Measurements from ENCODE around the gene EGF.
"Not testable (repeated sequence)": the region's sequence is repeated elsewhere in the genome, so short reads cannot be mapped to it uniquely, and the experiment has no call there.

EGF gene

DNA sequence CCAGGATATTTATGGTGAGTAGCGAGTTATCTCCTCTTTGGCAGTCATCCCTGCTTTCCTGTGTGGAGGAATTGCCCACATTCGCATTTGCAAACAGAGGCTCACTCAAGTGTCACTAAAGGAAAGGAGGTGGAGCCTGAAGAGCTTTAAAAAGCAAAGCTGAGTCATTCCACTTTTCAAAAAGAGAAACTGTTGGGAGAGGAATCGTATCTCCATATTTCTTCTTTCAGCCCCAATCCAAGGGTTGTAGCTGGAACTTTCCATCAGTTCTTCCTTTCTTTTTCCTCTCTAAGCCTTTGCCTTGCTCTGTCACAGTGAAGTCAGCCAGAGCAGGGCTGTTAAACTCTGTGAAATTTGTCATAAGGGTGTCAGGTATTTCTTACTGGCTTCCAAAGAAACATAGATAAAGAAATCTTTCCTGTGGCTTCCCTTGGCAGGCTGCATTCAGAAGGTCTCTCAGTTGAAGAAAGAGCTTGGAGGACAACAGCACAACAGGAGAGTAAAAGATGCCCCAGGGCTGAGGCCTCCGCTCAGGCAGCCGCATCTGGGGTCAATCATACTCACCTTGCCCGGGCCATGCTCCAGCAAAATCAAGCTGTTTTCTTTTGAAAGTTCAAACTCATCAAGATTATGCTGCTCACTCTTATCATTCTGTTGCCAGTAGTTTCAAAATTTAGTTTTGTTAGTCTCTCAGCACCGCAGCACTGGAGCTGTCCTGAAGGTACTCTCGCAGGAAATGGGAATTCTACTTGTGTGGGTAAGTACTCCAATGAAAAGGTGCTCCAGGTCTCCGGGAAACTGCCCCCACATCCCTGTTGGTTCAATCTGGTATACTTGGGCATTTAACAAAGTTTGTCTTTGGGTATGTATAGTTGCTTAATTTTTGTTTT lies at the start of gene EGF:
Gene EGF (plus strand): TSS at position 178 of the 890 bp plus-strand sequence. CDS start 453 bp downstream, at position 631.
- DNase-seq (ENCODE audit: low read depth in 2 of 2), result no peak

DNA sequence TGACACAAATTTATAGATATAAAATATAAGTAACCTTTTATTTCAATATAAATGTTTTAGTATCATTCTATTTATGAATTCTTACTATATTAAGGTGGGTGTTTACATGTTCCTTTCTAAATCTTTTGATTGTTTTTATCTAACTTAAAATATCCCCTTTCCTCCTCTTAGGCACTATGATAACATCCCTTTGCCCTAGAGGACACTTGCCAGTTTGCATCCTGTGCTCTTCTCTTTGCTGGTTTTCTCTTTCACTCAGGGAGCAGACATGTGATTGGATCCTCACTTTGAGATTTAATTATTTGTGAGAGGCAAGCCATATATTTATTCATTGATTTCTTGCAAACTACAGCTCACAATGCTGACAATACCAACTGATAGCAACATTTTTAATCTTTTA lies 48.5 kb upstream of the EGF start:
- no peak for DNase-seq (ENCODE audit: low read depth in 2 of 2)

DNA sequence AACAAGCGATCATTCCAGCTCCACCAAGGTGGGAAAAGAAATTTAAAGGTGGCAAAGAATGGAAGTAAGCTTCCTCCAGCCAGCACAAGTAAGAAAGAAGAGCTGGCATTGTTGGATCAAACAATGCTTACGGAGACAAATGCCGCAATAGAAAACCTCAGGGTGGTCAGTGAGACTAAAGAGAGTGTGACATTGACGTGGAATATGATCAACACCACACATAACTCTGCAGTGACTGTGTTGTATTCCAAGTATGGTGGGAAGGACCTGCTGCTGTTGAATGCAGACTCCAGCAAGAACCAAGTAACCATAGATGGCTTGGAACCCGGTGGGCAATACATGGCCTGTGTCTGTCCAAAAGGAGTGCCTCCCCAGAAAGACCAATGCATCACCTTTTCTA lies 42.6 kb upstream of the EGF start:
- no peak for DNase-seq (ENCODE audit: low read depth in 2 of 2)

DNA sequence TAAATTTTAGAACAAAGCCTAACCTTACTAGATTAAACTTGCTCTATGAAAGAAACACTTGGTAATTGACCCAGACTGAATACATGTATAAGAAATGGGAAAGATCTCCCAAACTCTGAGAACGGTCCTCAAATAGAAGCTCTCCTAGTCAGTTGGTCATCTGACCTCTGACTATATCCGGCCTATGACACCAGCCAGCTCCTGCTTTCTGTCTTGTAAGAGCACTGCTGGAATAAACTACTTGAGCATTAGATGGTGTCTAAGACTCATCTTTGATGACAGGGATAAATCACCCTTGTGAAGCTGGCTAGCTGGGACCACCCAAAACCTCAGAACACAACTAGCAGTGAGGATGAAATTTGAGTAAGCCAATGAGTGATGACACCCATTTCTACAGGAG lies 40.6 kb upstream of the EGF start:
- DNase-seq (ENCODE audit: low read depth in 2 of 2), result no peak

DNA sequence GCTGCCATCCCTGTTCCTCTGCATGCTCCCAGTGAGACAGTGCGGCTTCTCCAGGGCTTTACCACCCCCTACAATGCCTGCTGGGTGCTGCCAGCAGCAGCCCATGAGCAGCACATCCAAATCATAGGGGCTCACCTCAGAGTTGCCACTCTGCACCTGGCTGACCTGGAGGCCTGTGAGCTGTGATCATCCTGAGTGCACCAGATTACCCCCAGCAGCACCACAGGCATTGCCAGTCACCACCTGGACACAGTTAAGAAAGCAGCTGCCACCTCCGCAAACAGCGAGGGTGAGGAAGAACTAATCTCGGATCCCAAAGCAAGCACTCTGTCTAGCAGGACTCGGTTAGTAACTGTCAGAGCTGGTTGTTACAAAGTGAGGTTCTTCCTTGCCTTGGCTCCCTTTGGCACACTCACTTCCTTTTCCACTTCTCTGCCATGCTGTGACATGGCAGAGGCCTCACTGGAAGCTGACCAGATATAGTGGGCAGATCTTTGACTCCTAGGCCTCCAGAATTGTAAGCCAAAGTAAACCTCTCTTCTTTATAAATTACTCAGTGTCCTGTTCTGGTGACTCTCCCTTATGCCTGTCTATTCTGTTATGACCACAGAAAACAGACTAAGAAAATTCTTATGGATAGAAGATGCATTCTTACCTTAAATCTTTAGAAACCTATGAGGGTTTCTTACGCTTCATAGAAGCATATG lies 39.6 kb upstream of the EGF start:
- no peak for DNase-seq (ENCODE audit: low read depth in 2 of 2)

DNA sequence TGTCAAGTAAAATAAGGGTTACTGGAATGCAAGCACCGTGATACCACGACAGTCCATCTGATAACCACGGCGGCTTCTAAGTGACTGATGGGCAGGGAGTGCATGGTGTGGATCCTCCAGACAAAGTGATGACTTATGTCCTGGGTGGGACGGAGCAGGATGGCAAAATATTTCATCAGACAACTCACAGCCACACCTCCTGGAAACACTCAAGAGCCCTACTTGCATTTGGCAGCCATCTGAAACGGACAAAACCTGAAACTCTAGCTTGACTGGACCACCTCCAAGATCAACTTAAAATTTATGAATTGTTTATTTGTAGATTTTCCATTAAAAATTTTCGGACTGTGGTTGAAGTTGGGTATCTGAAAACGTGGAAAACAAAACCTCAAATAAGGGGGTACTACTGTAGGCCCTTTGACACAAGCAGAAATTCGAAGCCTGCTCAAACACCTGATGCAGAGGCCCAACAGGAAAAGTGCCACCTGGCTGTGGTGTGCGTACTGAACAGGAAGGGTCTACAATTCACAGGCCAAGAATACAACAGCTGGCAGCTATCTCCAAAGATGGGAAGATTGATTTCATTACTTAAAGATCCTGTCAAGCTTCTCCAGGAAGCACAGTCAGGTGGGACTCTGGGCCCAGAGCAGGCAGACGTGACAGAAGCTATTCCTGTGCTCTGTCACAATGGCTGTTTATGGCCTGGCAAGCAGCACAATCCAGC lies 38.7 kb upstream of the EGF start:
- DNase-seq (ENCODE audit: low read depth in 2 of 2), result no peak

DNA sequence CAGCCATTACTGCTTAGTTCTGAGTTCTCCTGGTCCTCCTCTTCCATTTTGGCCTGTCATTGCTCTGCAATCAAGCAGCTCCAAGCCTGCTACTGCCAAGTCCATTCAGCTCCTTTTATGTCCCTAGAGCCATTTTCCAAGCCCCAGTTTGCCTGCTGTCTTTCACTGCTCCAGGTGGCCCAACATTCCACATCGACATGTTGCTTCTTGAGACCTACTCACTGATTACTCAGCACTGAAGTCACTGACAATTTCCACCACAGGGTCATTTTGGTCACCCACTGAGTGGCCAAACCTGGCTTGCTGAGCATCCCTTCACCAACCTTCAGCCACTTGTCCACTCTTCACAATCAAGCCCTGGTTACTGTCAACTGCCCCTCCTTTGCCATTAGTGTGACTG lies 37.6 kb upstream of the EGF start:
- no peak for DNase-seq (ENCODE audit: low read depth in 2 of 2)

DNA sequence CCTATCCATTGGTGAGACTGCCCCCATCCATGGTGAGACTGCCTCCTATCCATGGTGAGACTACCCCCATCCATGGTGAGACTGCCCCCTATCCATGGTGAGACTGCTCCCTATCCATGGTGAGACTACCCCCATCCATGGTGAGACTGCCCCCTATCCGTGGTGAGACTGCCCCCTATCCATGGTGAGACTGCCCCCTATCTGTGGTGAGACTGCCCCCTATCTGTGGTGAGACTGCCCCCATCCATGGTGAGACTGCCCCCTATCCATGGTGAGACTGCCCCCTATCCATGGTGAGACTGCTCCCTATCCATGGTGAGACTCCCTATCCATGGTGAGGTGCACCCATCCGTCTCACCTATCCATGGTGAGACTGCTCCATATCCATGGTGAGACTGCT lies 37.1 kb upstream of the EGF start:
- DNase-seq (ENCODE audit: low read depth in 2 of 2), result not testable (repeated sequence)

DNA sequence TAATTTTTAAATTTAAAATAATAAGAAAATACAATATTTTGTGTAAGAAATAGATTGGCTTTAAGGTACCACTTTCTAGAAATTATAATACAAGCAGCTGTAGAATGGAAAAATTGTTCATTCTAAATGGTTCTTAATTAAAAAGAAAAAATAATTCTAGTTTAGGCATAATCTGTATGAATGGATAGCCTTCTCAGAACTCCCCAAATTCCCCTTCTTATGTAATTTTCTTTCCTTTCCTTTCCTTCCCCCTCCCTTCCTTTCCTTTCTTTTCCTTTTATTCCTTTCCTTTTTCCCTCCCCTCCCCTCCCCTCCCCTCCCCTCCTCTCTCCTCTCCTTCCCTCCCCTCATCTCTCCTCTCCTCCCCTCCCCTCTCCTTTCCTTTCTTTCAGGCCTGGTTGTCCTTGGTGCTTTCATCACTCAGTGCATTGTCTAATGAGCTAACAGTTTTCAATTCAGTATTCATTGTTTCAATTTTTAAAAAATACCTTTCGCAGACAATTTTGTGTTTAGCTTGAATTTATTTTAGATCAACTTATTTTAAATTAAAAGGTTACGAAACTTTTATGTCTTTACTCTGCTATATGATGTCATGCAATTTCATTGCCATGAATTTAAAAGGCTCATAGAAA lies 35.9 kb upstream of the EGF start:
- DNase-seq (ENCODE audit: low read depth in 2 of 2), result no peak

DNA sequence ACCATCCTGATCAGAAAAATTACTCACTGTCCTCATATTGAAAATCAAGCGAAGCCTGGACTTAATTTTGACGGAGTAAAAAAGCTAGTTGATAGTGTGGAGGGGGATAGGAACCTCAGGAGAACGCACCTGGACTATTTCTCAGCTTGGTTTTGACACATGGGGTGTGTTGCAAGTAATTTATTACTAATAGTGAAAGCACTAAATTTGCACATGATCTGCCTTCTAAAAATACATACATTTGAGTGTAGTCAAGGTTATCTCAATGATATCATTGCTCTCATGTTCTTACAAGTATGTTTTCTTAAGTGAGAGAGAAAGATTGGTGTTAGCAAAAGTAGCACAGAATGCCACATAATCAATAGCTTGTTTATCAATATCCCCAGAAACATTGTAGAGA lies 35.3 kb upstream of the EGF start:
- no peak for DNase-seq (ENCODE audit: low read depth in 2 of 2)

DNA sequence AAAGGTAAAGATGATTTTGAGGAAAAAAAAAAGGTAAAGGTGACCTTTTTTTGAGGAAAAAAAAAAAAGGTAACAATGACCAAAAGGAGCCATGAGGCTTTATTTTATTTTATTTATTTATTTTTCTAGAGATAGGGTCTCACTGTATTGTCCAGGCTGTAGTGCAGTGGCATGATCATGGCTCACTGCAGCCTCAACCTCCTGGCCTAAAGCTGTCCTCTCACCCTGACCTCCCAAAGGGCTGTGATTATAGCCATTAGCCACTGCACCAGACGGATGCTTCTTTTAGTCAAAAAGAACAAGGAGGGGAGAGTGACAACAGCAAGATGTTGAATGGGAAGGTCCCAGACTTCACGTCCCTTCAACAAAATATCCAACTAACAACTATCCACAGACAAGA lies 34.3 kb upstream of the EGF start:
- DNase-seq (ENCODE audit: low read depth in 2 of 2), result no peak

DNA sequence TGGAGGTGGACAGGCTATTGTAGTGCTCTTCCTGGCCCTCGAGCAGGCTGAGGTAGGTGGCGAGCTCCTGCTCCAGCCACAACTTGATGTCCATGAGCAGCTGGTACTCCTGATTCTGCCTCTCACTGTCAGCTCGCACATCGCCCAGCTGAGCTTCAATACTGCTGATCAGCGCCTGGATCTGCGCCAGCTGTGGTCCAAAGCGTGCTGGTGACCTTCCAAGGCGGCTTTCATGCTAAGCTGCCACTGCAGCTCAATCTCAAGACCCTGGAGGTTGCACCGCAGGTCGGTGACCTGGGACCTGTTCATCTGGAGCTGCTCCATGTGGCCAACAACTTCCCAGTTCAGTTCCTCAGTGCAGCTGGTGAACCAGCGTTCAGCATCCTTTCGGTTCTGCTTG lies 33.6 kb upstream of the EGF start:
- DNase-seq (ENCODE audit: low read depth in 2 of 2), result no peak

DNA sequence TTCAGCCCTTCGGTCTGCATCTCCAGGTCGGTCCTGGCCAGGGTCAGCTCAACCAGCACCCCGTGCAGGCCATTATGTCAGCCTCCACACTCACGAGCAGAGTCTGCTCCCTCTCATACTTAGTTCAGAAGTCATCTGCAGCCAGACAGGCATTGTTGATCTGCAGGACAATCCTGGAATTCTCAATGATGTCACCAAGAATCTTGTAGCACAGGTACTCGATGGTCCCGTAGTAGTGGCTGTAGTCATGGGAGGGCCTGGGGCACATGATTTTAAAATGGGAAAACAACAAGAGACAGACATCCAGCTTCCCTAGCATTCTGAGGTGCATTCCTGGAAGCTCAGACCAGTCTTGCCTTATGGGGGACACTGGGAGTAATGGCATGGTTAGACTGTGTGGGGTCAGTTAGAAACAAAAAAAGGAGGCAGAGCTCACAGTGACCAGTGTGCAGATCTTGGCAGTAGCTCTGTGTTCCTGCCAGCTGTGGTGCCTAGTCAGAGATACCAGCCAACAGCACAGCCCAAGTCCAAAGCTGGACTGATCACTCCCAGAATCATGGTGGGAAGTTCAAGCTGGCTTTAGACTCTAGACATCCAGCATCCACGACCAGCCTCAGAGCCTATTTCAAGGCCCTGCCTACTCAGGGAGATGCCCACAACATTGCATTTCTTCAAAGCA lies 32.9 kb upstream of the EGF start:
- no peak for DNase-seq (ENCODE audit: low read depth in 2 of 2)

DNA sequence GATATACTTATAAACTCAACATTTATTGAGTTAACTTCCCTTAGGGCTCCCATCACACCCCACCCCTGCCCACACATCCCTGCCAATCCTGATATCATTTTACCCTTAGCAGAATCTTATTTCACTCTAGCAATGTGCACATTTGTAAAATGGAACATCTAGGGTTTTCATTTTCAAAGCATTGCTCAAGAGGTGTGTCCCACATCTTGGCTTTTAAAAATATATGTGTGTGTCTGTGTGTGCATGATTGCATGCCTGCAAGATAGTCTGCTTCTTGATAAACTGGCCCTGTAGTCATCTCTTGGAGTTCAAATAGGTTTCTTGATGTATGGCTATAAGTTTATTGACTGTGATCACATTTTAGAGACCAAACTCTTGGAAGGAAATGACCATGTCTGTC lies 26.4 kb upstream of the EGF start:
- DNase-seq (ENCODE audit: low read depth in 2 of 2), result no peak

DNA sequence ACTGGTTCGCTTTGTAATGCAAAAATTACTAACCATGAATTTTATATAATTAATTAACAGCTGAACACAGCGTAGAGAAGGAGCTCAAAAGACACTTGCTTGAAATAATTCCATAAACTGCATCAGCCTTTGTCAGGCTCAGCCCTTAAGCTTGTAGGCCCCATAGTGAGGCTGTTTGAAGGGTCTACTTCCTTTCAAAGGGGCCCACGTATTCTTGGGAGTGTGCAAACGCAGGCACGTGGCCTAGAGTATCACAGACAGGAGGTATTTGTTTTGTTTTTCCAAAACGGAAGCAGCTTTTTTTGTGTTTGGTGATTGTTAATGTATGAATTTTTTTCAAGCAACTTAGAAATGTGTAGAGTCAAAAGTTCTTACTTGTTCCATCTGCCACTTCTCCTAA lies 25.6 kb upstream of the EGF start:
- DNase-seq (ENCODE audit: low read depth in 2 of 2), result no peak

DNA sequence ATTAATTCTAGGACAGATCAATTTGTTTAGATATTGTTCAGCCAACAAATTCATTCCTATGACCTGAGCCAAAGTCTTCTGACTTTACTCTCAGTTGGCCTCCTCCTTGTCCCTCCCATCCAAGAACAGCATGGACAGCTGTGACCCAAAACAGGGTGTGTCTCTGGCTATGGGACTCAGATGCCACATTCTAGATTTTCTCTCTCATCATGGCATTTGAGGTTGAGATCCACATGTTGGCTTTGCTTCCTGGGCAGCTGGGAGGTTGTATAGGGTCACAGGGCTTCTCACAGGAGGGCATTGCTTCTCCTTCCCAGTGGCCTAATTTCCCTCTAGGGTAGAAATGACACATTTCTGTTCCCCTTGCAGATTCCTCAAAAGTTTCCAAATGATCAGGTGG lies 22.6 kb upstream of the EGF start:
- no peak for DNase-seq (ENCODE audit: low read depth in 2 of 2)

DNA sequence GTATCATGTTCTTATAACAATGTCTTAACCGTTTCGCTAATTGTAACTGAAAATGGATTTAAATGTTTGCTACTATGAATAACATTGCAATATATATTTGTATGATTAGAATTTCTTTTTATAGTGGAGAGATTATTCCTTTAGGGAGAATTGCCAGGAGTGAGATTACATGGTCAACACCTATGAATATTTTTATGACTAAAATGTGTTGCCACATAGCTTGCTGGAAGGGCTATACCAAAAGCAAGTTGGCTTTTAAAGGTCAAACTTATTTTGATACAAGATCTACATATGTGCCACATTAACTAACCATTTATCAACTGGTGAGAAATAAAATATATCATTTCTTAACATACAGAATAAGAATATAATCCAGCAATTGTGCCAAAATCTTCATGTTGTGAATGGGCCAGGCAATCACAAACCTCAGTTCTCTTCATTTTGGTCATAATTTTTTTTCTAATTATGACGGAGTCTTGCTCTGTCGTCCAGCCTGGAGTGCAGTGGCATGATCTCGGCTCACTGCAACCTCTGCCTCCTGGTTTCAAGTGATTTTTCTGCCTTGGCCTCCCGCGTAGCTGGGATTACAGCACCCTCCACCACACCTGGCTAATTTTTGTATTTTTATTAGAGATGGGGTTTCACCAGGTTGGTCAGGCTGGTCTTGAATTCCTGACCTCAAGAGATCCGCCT lies 10.0 kb upstream of the EGF start:
- no peak for DNase-seq (ENCODE audit: low read depth in 2 of 2)

DNA sequence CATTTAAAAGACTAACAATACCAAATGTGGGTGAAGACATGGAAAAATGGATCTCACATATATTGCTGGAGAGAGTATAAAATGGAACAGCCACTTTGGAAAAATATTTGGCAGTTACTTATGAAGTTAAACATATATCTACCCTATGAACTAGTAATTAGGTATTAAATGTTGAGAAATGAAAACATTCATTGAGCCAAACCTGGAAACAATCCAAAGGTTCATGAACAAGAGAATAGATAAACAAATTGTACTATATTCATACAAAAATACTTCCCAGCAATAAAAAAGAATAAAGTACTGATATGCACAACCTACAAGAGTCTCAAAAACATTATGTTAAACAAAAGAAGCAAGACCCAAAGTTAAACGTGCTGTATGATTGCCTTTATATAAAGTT lies 4.0 kb upstream of the EGF start:
- no peak for DNase-seq (ENCODE audit: low read depth in 2 of 2)

DNA sequence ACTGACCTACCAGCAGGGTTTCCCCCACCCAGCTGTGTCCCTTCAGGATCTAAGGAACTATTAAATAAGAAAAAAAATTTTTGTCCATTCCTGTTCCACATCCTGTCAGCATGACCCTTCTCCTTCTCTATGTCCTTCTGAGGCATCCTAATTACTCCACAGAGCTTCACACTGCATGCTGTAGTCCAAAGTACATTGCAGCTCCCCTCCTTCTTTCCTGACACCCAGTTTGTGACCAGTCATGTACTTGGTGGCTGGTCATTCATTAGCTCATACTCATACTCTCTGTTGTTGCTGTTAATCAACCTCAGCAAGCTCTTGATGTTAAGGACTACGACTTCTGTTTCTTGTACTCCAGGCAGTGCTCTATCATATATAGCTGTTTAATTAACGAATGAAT lies 2.4 kb upstream of the EGF start:
- no peak for DNase-seq (ENCODE audit: low read depth in 2 of 2)

DNA sequence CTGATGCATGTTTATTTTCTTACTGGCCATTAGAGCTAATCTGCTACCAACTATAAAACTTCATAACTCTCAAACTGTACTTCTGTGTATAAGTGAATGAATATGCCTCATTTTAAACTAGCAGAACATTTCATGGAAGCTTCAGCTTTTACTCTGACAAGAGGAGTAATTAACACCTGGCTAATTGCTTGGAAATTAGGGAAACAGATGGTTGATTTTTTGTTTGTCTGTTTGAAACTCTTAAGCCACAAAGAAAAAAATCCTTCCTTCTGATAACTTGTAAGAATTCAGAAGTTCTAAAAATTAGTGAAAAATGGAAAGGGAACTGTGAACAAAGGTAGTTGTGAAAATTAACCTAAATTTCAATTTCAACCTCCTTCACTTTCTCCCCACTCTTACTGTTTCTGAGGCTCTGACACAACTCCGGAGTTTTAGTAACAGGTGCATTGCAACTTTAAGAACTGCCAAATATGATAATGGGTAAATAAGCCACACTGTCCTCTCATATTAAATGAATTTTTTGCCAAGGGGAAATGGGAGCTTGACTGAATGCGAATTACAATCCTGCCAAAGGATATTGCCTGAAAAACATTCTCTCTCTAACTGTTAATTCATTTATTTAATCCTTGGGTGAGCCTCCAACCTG lies 1.0 kb downstream of the EGF start:
- DNase-seq (ENCODE audit: low read depth in 2 of 2), result no peak

DNA sequence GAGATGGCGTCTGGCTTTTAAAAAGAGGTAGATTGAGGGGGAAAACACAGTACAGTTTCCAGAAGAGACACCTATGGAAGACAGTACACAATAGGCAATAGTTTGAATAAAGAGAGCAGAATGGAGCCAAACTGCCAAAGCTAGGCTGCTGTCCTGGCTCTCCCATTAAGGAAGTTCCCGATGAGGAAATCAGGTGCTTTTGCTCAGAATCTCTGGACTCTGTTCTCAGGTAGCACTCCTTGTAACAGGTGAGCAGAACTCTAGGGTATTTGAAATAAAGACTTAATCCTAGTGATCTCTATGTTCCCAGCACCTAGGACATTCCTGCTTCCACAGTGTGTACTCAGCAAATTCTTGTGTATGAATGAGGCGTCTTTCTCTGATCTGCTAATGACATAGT lies 1.6 kb downstream of the EGF start:
- DNase-seq (ENCODE audit: low read depth in 2 of 2), result no peak
